Measurements from ENCODE around the gene ERVFRD-1.
A peak's percentile ranks its signal among the peaks of the same experiment; 100 is the strongest.
"Not testable (repeated sequence)": the region's sequence is repeated elsewhere in the genome, so short reads cannot be mapped to it uniquely, and the experiment has no call there.

Gene ERVFRD-1

GRCh38 chr6:11087141-11087812 is 24.2 kb downstream of the ERVFRD-1 start:
- not testable (repeated sequence) for DNase-seq (ENCODE audit: low spot score)

DNA sequence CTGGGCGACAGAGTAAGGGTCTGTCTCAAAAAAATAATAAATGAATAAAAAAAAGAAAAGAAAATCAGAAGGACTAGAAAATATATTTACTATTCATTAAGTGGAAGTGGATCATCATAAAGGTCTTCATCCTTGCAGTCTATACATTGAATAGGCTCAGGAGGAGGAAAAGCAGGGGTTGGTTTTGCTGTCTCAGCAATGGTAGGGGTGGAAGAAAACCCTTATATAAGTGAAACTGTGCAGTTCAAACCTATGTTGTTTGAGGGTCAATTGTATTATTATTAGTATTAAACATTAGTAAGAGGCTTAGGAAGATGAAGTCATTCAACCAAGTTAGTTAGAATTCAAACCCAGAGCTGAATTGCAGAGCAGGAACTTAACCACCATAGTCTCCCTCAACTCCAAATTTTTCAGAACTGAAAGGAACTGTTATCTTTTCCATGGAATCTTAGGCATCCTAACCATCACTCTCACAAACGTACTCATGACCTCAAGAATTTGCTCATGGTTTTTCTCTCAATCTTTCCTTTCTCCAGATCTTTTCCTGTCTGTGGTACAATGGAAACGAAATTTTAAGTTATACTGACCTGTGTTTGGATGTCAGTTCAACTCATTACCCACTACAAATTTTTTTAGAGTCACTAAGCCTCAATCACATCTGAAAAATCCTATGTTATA is 25.6 kb downstream of the ERVFRD-1 start:
- DNase-seq (ENCODE audit: low spot score), result no peak

DNA sequence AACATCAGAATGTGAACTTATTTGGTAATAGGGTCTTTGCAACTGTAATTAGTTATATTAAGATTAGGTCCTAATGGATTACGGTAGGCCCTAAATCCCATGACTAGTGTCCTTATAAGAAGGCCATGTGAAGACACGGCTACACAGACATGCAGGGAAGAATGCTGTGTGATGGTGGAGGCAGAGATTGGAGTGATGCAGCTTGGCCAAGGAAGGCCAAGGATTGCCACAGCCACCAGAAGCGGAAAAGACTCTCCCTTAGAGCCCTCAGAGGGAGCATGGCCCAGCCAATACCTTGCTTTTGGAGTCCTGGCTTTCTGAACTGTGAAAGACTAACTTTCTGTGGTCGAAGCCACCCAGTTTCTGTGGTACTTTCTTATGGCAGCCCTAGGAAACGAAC is 27.6 kb downstream of the ERVFRD-1 start:
- DNase-seq (ENCODE audit: low spot score), result no peak

GRCh38 chr6:11083491-11083890 is 28.0 kb downstream of the ERVFRD-1 start:
- no peak for DNase-seq (ENCODE audit: low spot score)

GRCh38 chr6:11080296-11080695 is 31.2 kb downstream of the ERVFRD-1 start:
- no peak for DNase-seq (ENCODE audit: low spot score)

- DNase-seq (ENCODE audit: low spot score), result no peak
These were observed 33.3 kb downstream of the ERVFRD-1 start for GRCh38 chr6:11078266-11078665.

- no peak for DNase-seq (ENCODE audit: low spot score)
These were observed 35.0 kb downstream of the ERVFRD-1 start for GRCh38 chr6:11076540-11076939.

GRCh38 chr6:11072101-11072500 is 39.4 kb downstream of the ERVFRD-1 start:
- DNase-seq (ENCODE audit: low spot score), result no peak

GRCh38 chr6:11069760-11070159 is 41.8 kb downstream of the ERVFRD-1 start:
- DNase-seq (ENCODE audit: low spot score), result peak; percentile 24

DNA sequence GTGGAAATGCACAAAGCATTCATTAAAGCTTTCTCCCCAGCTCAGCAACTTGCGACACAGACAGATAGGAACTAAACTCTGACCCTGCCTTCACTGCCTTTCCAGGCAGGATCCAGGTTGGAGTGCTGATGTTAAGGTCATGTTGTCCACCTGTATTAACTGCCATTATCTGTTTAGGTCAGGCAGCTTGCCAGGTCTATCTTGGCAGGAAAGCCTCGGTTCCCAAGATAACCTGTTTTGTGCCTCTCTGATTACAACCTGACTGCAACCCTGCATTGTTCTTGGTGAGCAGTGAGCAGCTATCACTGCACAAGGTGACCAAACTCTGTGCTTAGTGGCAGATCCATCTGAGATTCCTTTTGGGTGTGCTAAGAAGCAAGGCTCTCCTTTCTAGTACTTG is 44.2 kb downstream of the ERVFRD-1 start:
- no peak for DNase-seq (ENCODE audit: low spot score)

- no peak for DNase-seq (ENCODE audit: low spot score)
These were observed 44.8 kb downstream of the ERVFRD-1 start for GRCh38 chr6:11066505-11067347.

GRCh38 chr6:11065436-11066202 is 45.9 kb downstream of the ERVFRD-1 start:
- no peak for DNase-seq (ENCODE audit: low spot score)

GRCh38 chr6:11064836-11065235 is 46.7 kb downstream of the ERVFRD-1 start:
- DNase-seq (ENCODE audit: low spot score), result no peak

DNA sequence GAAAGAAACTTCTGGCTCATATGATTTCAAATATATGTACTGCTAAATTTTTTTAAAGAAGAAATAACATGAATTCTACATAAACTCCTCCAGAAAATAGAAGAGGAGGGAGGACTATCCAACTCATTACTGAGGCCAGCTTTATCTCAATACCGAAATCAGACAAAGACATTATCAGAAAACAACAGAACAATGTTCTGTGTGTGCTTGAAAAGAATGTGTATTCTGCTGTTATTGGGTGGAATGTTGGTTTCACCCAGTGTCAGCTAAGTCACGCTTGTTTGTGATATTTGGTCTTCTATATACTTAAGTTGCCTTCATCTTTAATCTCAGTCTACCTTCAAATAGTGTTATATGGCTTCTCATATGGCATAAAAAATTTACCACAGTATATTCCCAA is 48.8 kb downstream of the ERVFRD-1 start:
- no peak for DNase-seq (ENCODE audit: low spot score)

DNA sequence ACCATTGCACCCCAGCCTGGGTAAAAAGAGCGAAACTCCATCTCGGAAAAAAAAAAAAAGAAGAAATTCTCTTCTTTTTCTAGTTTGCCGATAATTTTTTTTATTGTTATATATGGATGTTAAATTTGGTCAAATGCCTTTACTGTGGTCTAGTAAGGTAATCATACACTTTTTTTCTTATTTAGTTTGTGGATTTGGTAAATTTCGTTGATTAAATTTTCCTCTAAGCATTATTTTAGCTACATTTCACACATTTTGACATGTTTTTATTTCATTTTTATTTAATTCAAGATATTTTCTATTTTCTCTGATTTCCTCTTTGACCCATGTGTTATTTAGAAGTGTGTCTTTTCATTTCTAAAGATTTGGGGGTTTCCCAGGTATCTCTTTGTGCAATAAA is 49.4 kb downstream of the ERVFRD-1 start:
- no peak for DNase-seq (ENCODE audit: low spot score)

- DNase-seq (ENCODE audit: low spot score), result no peak
These were observed 53.1 kb downstream of the ERVFRD-1 start for GRCh38 chr6:11058406-11058805.

- DNase-seq (ENCODE audit: low spot score), result no peak
These were observed 54.7 kb downstream of the ERVFRD-1 start for GRCh38 chr6:11056871-11057270.

DNA sequence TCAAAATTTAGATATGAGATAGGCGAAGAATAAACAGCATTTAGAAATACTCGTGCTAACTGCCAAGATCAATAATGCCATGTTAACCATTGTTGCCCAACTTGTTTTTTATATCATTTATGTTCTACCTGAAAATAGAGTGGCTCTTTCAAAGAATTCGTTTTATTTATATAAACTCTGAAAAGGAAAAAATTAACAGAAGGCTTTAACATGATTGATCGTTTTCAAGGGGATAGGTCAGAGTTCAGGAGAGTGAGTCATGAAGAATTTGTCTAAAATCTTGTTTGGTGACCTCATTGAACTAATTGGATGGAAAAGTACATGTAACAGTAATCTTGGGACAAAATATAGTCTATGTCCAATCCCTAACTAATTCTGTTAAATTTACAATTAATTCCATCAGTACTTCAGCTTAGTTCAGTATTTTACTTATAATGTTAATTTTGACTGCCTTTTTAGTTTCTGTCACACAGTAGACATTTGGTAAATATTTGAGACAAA is 56.3 kb downstream of the ERVFRD-1 start:
- no peak for DNase-seq (ENCODE audit: low spot score)

DNA sequence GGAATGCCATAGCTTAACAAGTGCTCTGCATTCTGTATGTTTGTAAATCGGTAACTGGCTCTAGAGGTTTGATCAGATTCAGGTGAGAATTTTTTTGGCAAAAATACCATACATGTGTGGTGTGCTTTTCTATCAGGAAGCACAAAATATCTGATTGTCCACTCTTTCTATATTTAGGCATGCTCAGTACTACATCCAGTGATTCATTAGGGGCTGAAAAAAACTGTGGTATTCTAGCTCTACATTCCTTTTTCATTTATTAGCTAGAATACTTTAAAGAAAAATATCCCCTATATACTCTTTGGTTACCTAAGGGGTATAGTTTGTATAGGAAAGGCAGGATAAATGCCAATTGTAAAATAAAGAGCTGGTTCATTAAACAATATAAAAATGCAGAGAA is 56.8 kb downstream of the ERVFRD-1 start:
- no peak for DNase-seq (ENCODE audit: low spot score)

GRCh38 chr6:11053307-11053706 is 58.2 kb downstream of the ERVFRD-1 start:
- DNase-seq (ENCODE audit: low spot score), result no peak
